Keratinocyte (primary cell): ENCODE results near the gene FZR1.

ENCODE experiments used
- CTCF ChIP-seq, 3 experiments: IDR thresholded peaks in 1 of 3; conservative IDR thresholded peaks in 1 of 3; optimal IDR thresholded peaks in 1 of 3; 2 replicates in 2 of 3; 3 replicates in 1 of 3; pipeline versions ENCODE3 to v1.5.1; 2011; ENCODE audit warnings: low read length in 3 of 3, mild to moderate bottlenecking in 3 of 3, moderate library complexity in 2 of 3, control low read depth in 1 of 3, inconsistent platforms in 1 of 3; ENCODE audit not compliant: insufficient read depth in 2 of 3; ENCODE audit errors: extremely low read depth in 1 of 3
- EZH2 ChIP-seq: IDR thresholded peaks from one replicate; pipeline ENCODE4 v1.6.1; 2012; ENCODE audit warnings: inconsistent platforms, mild to moderate bottlenecking, low read length, moderate library complexity

- no peak for TF ChIP-seq CTCF (optimal IDR thresholded peaks at IDR 0.05 in 1 of 3, IDR thresholded peaks at IDR 0.05 in 1 of 3, conservative IDR thresholded peaks at IDR 0.05 in 1 of 3; ENCODE audit: extremely low read depth in 1 of 3, insufficient read depth in 2 of 3, low read length in 3 of 3)
- TF ChIP-seq EZH2 = no peak
Observed at GRCh38 chr19:3521104-3521445, 15.0 kb downstream of the FZR1 start.
